Left lung (tissue), 10 donors: ENCODE results near the gene C5AR2. TPM values are rescaled to one million over a fixed set of nuclear protein-coding genes. Genes with fewer than 3 reads are reported as not detected.
A peak's percentile ranks its signal among the peaks of the same experiment; 100 is the strongest.

ENCODE experiments used
- ATAC-seq: fragments of 200-7000 bp; cut with Tn5 transposase; one replicate; pipeline ENCODE4 v1.9.1; 2020; ENCODE audit warnings: moderate library complexity
- DNase-seq, 4 donors: peaks; one replicate each; pipeline ENCODE4 v3.0.0-alpha.2; 2013 to 2020
- H3K27ac ChIP-seq, 2 donors: fragments of 200-600 bp; sonication (generic) in 1 of 2; one replicate each; pipeline versions ENCODE4 v1.5.0 to v1.8.0; 2020 to 2021
- H3K27me3 ChIP-seq, 2 donors: fragments of 200-600 bp; sonication (generic) in 1 of 2; one replicate each; pipeline versions ENCODE4 v1.5.0 to v1.8.0; 2020 to 2021
- H3K36me3 ChIP-seq, 2 donors: fragments of 200-600 bp; sonication (generic) in 1 of 2; one replicate each; pipeline versions ENCODE4 v1.5.0 to v1.8.0; 2020 to 2021
- H3K4me1 ChIP-seq, 2 donors: fragments of 200-600 bp; one replicate each; pipeline ENCODE4 v1.8.0; 2021
- H3K4me3 ChIP-seq, 2 donors: fragments of 200-600 bp; sonication (generic) in 1 of 2; one replicate each; pipeline versions ENCODE4 v1.5.0 to v1.8.0; 2020 to 2021; ENCODE audit warnings: mild to moderate bottlenecking in 1 of 2
- H3K9me3 ChIP-seq, 2 donors: fragments of 200-600 bp; sonication (generic) in 1 of 2; one replicate each; pipeline versions ENCODE4 v1.5.0 to v1.8.0; 2020 to 2021
- intact Hi-C, 2 donors: fragments of 100-400 bp; cut with DNase I; formaldehyde crosslinking; loops; one replicate each; pipeline versions ENCODE4 v1.11.2 to v1.14.2; 2022
- polyA plus RNA-seq, 6 donors: library from polyadenylated mRNA; unstranded; fragments of 120-200 nt; gene quantifications; one replicate each; pipeline ENCODE4 v1.2.1, GENCODE V29; 2013; ENCODE audit not compliant: insufficient read length in 6 of 6
- total RNA-seq, 2 donors: library from RNA; stranded (reverse); fragmentation: NEBNext Ultra II Directional; extraction: Animal tissue kit (Norgen Biotek cat#: 25700); gene quantifications; one replicate each; pipeline ENCODE4 v1.2.1, GENCODE V29; 2021
- TF ChIP-seq, protein P1 (sequence below), 2 donors: fragments of 200-600 bp; sonication (generic) in 1 of 2; IDR thresholded peaks; one replicate each; pipeline versions ENCODE4 v1.5.0 to v1.8.0; 2021; ENCODE audit warnings: antibody characterized with exemption in 2 of 2
- donor health status: DM: no; HTN: yes; CAD: no.
- donor health status: DM: no; HTN: no; CAD: no.

The C5AR2 gene
- total and polyA plus RNA-seq, 8 donors = 0.48 to 11.2 (median 0.78) TPM

- ATAC-seq (peak; percentile 66), DNase-seq (peak in 2 of 4 donors; percentile 79 to 90)
- TF ChIP-seq, protein P1, sequence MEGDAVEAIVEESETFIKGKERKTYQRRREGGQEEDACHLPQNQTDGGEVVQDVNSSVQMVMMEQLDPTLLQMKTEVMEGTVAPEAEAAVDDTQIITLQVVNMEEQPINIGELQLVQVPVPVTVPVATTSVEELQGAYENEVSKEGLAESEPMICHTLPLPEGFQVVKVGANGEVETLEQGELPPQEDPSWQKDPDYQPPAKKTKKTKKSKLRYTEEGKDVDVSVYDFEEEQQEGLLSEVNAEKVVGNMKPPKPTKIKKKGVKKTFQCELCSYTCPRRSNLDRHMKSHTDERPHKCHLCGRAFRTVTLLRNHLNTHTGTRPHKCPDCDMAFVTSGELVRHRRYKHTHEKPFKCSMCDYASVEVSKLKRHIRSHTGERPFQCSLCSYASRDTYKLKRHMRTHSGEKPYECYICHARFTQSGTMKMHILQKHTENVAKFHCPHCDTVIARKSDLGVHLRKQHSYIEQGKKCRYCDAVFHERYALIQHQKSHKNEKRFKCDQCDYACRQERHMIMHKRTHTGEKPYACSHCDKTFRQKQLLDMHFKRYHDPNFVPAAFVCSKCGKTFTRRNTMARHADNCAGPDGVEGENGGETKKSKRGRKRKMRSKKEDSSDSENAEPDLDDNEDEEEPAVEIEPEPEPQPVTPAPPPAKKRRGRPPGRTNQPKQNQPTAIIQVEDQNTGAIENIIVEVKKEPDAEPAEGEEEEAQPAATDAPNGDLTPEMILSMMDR (IDR thresholded peaks at IDR 0.05) = no peak
- H3K9me3 ChIP-seq = no peaks in the 10 kb centered on the region
- H3K36me3 ChIP-seq = peaks cover 0 to 19% of the 10 kb centered on the region in 2 donors
- intact Hi-C loops = no loop called here
- peak within 1 kb of the TSS; percentile 71 to 88 for H3K27ac ChIP-seq
- H3K4me1 ChIP-seq = peaks cover 0 to 55% of the 10 kb centered on the region in 2 donors
- peak within 1 kb of the TSS; percentile 7 to 58 for H3K4me3 ChIP-seq
- H3K27me3 ChIP-seq = peaks cover 0 to 21% of the 10 kb centered on the region in 2 donors
Observed at GRCh38 chr19:47309608-47310007, 22.4 kb upstream of the C5AR2 start, which contains the start of gene C5AR1. Gene C5AR1, plus strand, starts transcription at chr19:47309861. Its CDS starts 35 bp downstream, at chr19:47309896.

GRCh38 chr19:47310323-47310722 is 21.7 kb upstream of the C5AR2 start:
- Histone ChIP-seq H3K27me3 (peaks cover 0 to 21% of the 10 kb centered on the region in 2 donors), H3K27ac (peak overlapping the region; percentile 71 to 88), H3K4me1 (peaks cover 0 to 51% of the 10 kb centered on the region in 2 donors), H3K36me3 (peaks cover 0 to 19% of the 10 kb centered on the region in 2 donors), H3K9me3 (no peaks in the 10 kb centered on the region), H3K4me3 (peak overlapping the region; percentile 7 to 58)
- ATAC-seq (no peak), DNase-seq (no peak)
- intact Hi-C loops = no loop called here
- TF ChIP-seq, protein P1 (IDR thresholded peaks at IDR 0.05) = no peak

- ATAC-seq = peak; percentile 5
- Histone ChIP-seq H3K36me3 (peaks cover 0 to 19% of the 10 kb centered on the region in 2 donors), H3K27ac (peak overlapping the region; percentile 71 to 88)
Observed at GRCh38 chr19:47310819-47311218, 21.2 kb upstream of the C5AR2 start.

DNA sequence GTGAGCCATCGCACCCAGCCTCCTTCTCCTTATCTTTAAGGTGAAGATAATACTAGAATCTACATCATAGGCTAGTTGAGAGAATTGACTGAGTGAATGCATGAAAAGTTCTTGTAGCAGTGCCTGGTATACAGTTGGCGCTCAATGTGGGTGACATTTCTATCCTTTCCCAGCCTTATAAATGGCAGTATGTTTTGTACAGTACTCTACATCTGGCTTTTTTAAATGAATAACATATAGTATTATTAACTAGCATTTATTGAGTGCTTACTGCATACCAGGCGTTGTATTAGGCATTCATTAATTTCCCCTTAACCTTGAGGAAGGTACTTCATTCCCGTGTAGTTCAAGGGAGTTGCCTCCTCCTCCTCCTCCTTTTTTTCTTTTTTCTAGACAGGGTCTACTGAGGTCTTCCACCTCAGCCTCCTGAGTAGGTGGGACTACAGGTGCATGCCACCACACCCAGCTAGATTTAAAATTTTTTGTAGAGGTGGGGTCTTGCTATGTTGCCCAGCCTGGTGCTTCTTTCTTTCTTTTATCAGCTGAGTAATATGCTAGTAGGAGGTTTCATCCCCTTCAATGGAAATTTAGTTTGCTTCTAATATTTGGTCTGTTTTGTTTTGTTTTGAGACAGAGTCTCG is 19.5 kb upstream of the C5AR2 start:
- intact Hi-C loops = no loop called here
- TF ChIP-seq, protein P1 (IDR thresholded peaks at IDR 0.05) = no peak
- no peak for ATAC-seq
- Histone ChIP-seq H3K4me3 (peak overlapping the region in 1 of 2 donors; percentile 58), H3K27me3 (peaks cover 0 to 21% of the 10 kb centered on the region in 2 donors), H3K27ac (peak overlapping the region; percentile 71 to 88), H3K36me3 (peaks cover 0 to 31% of the 10 kb centered on the region in 2 donors), H3K9me3 (no peaks in the 10 kb centered on the region), H3K4me1 (peaks cover 0 to 63% of the 10 kb centered on the region in 2 donors)
- no peak for DNase-seq

More at GRCh38 chr19:47310819-47311218, 21.2 kb upstream of the C5AR2 start:
- H3K27me3 ChIP-seq = peaks cover 0 to 21% of the 10 kb centered on the region in 2 donors
- H3K9me3 ChIP-seq = no peaks in the 10 kb centered on the region
- DNase-seq = peak in 2 of 4 donors; percentile 74 to 90
- H3K4me3 ChIP-seq = peak overlapping the region; percentile 7 to 58
- TF ChIP-seq, protein P1 (IDR thresholded peaks at IDR 0.05) = no peak
- H3K4me1 ChIP-seq = peaks cover 0 to 52% of the 10 kb centered on the region in 2 donors
- intact Hi-C loops = no loop called here

DNA sequence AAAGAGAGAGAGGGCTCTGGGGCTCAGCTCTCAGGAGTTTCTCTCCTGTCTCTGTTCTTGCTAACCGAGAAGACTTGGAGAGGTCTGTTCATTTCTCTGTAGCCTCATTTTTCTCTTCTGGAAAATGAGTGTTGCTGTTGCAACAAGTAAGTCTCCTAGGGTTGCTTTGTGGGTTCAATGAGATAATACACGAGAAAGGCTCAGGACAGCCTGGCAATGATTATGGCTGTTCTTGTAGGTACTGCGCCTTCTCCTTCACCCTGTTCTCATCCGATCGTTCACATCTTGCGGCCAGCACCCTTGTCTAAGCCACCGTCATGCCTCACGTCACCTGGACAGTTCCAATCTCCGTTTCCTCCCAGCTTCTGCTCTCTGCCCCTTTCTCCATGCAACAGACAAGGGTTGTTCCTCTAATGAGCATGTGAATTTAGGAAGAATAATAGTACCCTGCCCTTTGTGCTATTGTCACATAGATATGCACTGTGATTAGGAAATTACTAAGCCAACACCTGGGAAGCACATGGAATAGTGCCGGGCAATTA is 18.1 kb upstream of the C5AR2 start:
- no peaks in the 10 kb centered on the region for H3K9me3 ChIP-seq
- peaks cover 0 to 21% of the 10 kb centered on the region in 2 donors for H3K27me3 ChIP-seq
- ATAC-seq = peak; percentile 3
- peaks cover 0 to 37% of the 10 kb centered on the region in 2 donors for H3K36me3 ChIP-seq
- peak overlapping the region in 1 of 2 donors; percentile 58 for H3K4me3 ChIP-seq
- peaks cover 0 to 60% of the 10 kb centered on the region in 2 donors for H3K4me1 ChIP-seq
- intact Hi-C loops = no loop called here
- peak overlapping the region; percentile 74 to 88 for H3K27ac ChIP-seq
- DNase-seq = no peak
- TF ChIP-seq, protein P1 (IDR thresholded peaks at IDR 0.05) = no peak
